HG03108 (cell line): Measurements from ENCODE around the gene GBX2.
"Not testable (repeated sequence)": the region's sequence is repeated elsewhere in the genome, so short reads cannot be mapped to it uniquely, and the experiment has no call there.

Experiments
- ATAC-seq: cut with Tn5 transposase; IDR thresholded peaks from one replicate; pipeline ENCODE4 v1.9.1; 2021; ENCODE audit warnings: moderate library complexity; ENCODE audit not compliant: unreplicated experiment

The GBX2 gene

GRCh38 chr2:236157815-236158498, 10.2 kb downstream of the GBX2 start:
- ATAC-seq: no peak

DNA sequence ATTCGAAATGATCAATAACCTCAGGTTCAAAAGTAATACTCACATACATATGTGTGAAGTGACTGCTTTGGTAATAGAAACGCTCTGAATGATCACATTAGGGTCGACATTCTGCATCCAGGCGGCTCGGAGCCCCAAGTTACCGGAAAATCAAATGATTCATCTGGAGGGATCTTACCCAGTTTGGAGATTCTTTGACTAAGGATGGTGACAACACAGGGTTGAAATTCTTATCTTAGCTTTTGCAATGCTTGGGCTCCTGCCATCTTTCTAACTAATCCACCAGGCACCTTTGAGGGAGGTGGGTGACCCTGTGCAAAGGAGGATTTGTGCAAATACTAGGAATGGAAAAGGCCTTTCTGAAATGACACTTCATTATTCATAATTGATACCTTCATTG, 10.8 kb downstream of the GBX2 start:
- no peak for ATAC-seq

DNA sequence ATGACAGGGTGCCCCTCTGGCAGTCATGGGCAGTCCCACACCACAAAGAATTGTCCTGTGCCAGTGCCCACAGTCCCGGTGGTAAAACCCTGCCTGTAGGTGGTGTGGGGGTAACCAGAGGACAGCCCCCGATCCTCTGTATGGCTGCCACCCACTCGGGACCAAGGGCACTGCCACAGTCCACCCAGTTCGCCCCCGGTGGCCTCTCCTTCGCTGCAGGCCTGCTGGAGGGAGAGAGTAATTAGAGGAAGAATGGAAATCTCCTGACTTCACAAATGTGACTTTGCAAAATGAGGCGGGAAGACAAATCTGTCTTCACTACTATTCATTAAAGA, 11.4 kb downstream of the GBX2 start:
- ATAC-seq: no peak

GRCh38 chr2:236156095-236156859, 11.9 kb downstream of the GBX2 start:
- ATAC-seq: no peak

GRCh38 chr2:236155406-236155805, 12.8 kb downstream of the GBX2 start:
- ATAC-seq: no peak

DNA sequence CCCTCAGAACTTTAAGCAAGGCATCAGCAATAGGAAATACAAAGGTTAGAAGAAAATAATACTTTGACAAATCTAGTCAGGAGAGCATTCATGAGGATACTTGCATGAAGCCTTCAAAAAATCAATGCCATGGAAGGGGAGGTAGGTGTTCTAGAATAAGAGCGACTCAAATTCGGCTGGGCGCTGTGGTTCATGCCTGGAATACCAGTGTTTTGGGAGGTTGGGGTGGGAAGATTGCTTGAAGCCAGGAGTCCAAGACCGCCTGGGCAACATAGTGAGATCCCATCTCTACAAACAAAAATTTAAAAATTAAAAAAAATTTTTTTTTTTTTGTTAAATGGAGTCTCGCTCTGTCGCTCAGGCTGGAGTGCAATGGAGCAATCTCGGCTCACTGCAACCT, 21.8 kb downstream of the GBX2 start:
- no peak for ATAC-seq

GRCh38 chr2:236143811-236144210, 24.4 kb downstream of the GBX2 start:
- no peak for ATAC-seq

DNA sequence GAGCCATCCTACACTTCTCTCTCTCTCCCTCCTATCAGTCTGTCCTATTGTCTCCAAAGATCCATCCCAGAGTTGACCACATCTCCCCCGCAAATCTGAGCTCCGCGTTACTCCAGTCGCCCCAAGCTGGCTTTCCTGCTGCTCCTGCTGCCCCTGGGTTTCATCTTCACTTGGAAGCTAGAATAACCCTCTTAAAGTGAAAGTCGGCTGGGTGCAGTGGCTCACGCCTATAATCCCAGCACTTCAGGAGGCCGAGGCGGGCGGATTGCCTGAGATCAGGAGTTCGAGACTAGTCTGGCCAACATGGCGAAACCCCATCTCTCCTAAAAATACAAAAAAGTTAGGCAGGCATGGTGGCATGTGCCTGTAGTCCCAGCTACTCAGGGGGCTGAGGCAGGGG, 26.6 kb downstream of the GBX2 start:
- ATAC-seq: not testable (repeated sequence)

- no peak for ATAC-seq
Observed at GRCh38 chr2:236137066-236137465, 31.1 kb downstream of the GBX2 start.

GRCh38 chr2:236136538-236136937, 31.6 kb downstream of the GBX2 start:
- ATAC-seq: no peak

- no peak for ATAC-seq
Observed at GRCh38 chr2:236133410-236134012, 34.7 kb downstream of the GBX2 start.

GRCh38 chr2:236131073-236131692, 37.0 kb downstream of the GBX2 start:
- no peak for ATAC-seq

- ATAC-seq: no peak
Observed at GRCh38 chr2:236130349-236130998, 37.7 kb downstream of the GBX2 start.

- ATAC-seq: no peak
Observed at GRCh38 chr2:236129935-236130334, 38.3 kb downstream of the GBX2 start.

DNA sequence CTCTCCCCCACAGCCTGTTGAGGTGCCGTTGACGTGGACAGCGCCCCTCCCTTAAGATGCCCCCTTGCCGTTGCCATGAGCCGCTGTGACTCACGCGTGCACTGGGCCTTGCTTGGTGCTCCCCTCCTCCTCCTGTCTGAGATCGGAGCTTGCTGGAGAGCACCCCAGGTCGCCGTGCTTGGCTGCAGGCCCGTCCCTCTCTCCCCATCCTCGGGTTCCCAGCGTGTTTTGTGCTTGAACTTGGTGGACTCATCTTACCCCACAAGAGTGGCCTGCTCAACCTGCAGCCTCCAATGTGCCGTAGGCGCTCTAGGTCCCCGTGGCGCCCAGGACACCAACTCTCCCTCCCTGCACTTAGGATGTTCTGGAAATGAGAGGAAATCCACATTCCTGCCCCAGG, 39.9 kb downstream of the GBX2 start:
- ATAC-seq: no peak

DNA sequence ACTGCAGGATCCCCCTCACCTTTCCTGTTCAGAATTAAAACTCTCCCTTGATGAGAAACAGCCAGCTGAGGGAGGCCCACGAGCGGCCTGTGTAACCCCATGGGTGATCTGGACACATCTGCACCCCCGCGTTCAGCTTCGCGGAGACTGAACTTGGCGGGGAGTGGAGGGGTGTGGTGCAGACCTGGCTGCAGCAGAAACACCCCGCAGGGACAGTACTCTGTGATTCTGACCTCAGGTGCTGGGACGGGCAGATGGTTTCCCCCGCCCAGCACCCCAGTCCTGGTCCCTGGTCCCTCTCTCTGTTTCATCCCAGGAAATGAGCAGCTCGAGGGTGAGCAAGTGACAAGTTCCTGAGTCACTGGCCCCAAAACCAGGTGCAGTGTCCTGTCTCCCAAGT, 41.2 kb downstream of the GBX2 start:
- no peak for ATAC-seq

DNA sequence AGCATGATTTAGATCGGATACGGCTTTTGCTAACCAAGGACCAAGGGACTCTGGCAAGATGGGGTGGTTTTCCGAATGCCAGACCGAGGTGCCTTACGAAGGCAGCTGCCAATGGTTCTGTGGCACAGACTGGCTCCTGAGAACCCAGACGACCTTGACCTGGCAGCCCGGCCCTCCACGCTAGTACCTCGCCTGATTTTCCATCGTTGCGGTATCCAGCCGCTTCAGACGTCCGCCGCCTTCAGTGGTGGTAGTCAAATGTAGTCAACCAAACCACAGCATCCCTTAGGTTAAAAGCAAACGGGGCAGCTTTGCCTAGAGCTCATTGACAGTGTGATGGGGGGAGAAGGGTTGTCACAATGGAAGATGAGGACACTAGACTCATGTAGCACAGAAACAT, 42.6 kb downstream of the GBX2 start:
- no peak for ATAC-seq

GRCh38 chr2:236124182-236124893, 43.8 kb downstream of the GBX2 start:
- no peak for ATAC-seq

- no peak for ATAC-seq
Observed at GRCh38 chr2:236123716-236124115, 44.5 kb downstream of the GBX2 start.

DNA sequence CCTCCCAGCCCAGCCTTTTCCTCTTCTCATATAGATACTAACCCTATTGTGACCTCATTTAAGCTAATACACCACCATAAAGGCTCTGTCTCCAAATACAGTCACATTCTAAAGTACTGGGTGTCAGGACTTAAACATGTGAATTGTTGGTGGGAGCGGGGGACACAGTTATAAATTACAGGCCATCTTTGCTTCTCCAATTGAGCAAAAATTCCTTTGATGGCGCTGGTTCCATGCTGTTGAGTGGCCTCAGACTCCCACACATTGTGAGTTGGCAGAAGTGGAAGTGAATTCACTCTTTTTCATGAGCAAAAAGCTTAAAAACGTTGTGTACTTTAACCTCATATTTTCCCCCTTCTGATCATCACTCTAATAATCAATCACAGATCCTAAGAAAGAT, 46.0 kb downstream of the GBX2 start:
- ATAC-seq: no peak

DNA sequence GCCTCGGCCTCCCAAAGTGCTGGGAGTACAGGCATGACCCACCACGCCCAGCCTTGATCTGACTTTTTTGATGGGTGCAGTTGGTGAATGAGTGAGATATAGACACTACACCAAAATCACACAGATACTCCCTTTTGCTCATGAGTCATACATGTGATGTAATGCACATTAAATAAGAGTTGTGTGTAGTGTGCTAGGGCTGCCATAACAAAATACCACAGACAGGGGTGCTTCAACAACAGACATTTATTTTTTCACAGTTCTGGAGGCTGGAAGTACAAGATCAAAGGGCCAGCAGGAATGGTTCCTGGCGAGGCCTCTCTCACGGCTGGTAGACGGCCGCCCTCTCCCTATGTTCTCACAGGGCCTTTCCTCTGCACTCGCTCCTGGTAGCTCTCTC, 46.6 kb downstream of the GBX2 start:
- ATAC-seq: no peak
